K562 (cell line): ENCODE data around the gene CDR2L. TPM values are rescaled to one million over a fixed set of nuclear protein-coding genes. Genes with fewer than 3 reads are reported as not detected.

Experiments used
- CBFB ChIP-seq: sonication (generic); formaldehyde crosslinking; IDR thresholded peaks from 2 replicates; pipeline ENCODE4 v1.4.0; 2020; ENCODE audit warnings: mild to moderate bottlenecking, missing genetic modification reagents
- CBX8 ChIP-seq: fragments of 200-600 bp; sonication (generic); IDR thresholded peaks from 2 replicates; pipeline ENCODE4 v1.6.1; 2012; ENCODE audit warnings: borderline replicate concordance, mixed run types, low read depth, mild to moderate bottlenecking, moderate library complexity, mixed read lengths, low read length, control low read depth, inconsistent platforms; ENCODE audit not compliant: poor library complexity, severe bottlenecking; ENCODE audit errors: extremely low read depth
- CTCFL ChIP-seq: IDR thresholded peaks from 2 replicates; pipeline ENCODE4 v1.6.1; 2011; ENCODE audit warnings: borderline replicate concordance, low read depth, mild to moderate bottlenecking, moderate library complexity, low read length; ENCODE audit not compliant: insufficient read depth, poor library complexity, severe bottlenecking
- FOXP1 ChIP-seq: sonication (generic); formaldehyde crosslinking; IDR thresholded peaks from 2 replicates; pipeline ENCODE4 v1.8.0; 2022; ENCODE audit warnings: mild to moderate bottlenecking, missing genetic modification reagents
- FOXP4 ChIP-seq: sonication (generic); formaldehyde crosslinking; IDR thresholded peaks from 2 replicates; pipeline ENCODE4 v1.8.0; 2022; ENCODE audit warnings: mild to moderate bottlenecking, missing genetic modification reagents, borderline replicate concordance
- KAT8 ChIP-seq: fragments of 450-650 bp; IDR thresholded peaks from 2 replicates; pipeline ENCODE4 v1.6.1; 2016; ENCODE audit warnings: low read depth, mild to moderate bottlenecking
- NUFIP1 ChIP-seq: fragments of 450-650 bp; IDR thresholded peaks from 2 replicates; pipeline ENCODE4 v1.6.1; 2018; ENCODE audit not compliant: partially characterized antibody
- RB1 ChIP-seq: fragments of 450-650 bp; IDR thresholded peaks from 2 replicates; pipeline ENCODE4 v1.6.1; 2017; ENCODE audit warnings: low read depth, mild to moderate bottlenecking
- RBM15 ChIP-seq: fragments of 200-400 bp; formaldehyde crosslinking; IDR thresholded peaks from 2 replicates; pipeline ENCODE4 v1.6.1; 2018; ENCODE audit warnings: mild to moderate bottlenecking, low read length, moderate library complexity; ENCODE audit not compliant: insufficient read depth
- RBM22 ChIP-seq: fragments of 200-400 bp; formaldehyde crosslinking; IDR thresholded peaks from 2 replicates; pipeline ENCODE4 v1.6.1; 2018; ENCODE audit warnings: low read length, low read depth; ENCODE audit not compliant: poor library complexity, severe bottlenecking
- SNAPC5 ChIP-seq: fragments of 250-450 bp; sonication (Bioruptor Pico); IDR thresholded peaks from 2 replicates; pipeline ENCODE4 v1.8.0; 2021; ENCODE audit warnings: moderate library complexity, mild to moderate bottlenecking, inconsistent platforms
- SPI1 ChIP-seq: IDR thresholded peaks from 2 replicates; pipeline ENCODE4 v1.6.1; 2011; ENCODE audit warnings: low read depth, low read length, control low read depth, borderline replicate concordance
- TAF9B ChIP-seq: fragments of 450-650 bp; IDR thresholded peaks from 2 replicates; pipeline ENCODE4 v1.6.1; 2018; ENCODE audit warnings: mild to moderate bottlenecking; ENCODE audit not compliant: partially characterized antibody
- TSHZ1 ChIP-seq: fragments of 250-450 bp; sonication (Bioruptor Pico); IDR thresholded peaks from 2 replicates; pipeline ENCODE4 v1.4.0; 2020; ENCODE audit warnings: mild to moderate bottlenecking, moderate library complexity
- XRCC5 ChIP-seq: fragments of 200-400 bp; formaldehyde crosslinking; IDR thresholded peaks from 2 replicates; pipeline ENCODE4 v1.6.1; 2017; ENCODE audit warnings: low read depth, mild to moderate bottlenecking, low read length
- ZNF224 ChIP-seq: sonication (generic); formaldehyde crosslinking; IDR thresholded peaks from 2 replicates; pipeline ENCODE4 v1.8.0; 2022; ENCODE audit warnings: mild to moderate bottlenecking, missing genetic modification reagents
- ZNF239 ChIP-seq: fragments of 250-450 bp; sonication (Bioruptor Pico); IDR thresholded peaks from 2 replicates; pipeline ENCODE4 v1.4.0; 2020; ENCODE audit warnings: mild to moderate bottlenecking
- polyA plus RNA-seq, 8 experiments: library from polyadenylated mRNA; depleted of rRNA in 4 of 8; stranded (reverse) in 5 of 8; unstranded in 3 of 8; fragments of >200 nt; fragmentation: Nextera tagmentation in 2 of 8; fragmentation: Illumina TruSeq in 1 of 8; extraction: Ambion mirVana in 2 of 8; extraction: Trizol in 1 of 8; gene quantifications; 2 replicates each; pipeline versions ENCODE4 v1.2.1 to v1.2.3, GENCODE V29; 2011 to 2014; ENCODE audit warnings: inconsistent platforms in 1 of 8, missing spikeins in 1 of 8
- total RNA-seq, 7 experiments: library from RNA; depleted of rRNA in 6 of 7; stranded (reverse); fragments of >200 nt in 6 of 7; fragmentation: Illumina TruSeq in 2 of 7; extraction: Trizol in 2 of 7; gene quantifications; 2 replicates each; pipeline versions ENCODE4 v1.2.1 to v1.2.3, GENCODE V29; 2011 to 2021; ENCODE audit warnings: low replicate concordance in 1 of 7

Gene CDR2L
- total and polyA plus RNA-seq, 9 of the 15 experiments (the other 6 are each of a cell fraction or from before 2014, with no cell fraction given): 2.7 to 16.0 (median 7.3) TPM

GRCh38 chr17:74981979-74982662, 5.3 kb upstream of the CDR2L start (continued):
- TF ChIP-seq FOXP4 (CRISPR knock-in tag) (no peak), SPI1 (peak; percentile 43; the same call in 1 of the 2 replicates), CBFB (CRISPR knock-in tag) (peak; percentile 94), RBM15 (no peak), CBX8 (no peak), NUFIP1 (no peak), TAF9B (peak; percentile 57), CTCFL (peak; percentile 34), SNAPC5 (no peak), TSHZ1 (CRISPR knock-in tag) (no peak), RB1 (peak; percentile 74; the same call in 1 of the 2 replicates), RBM22 (no peak), XRCC5 (no peak), ZNF224 (peak; percentile 25; the same call in 1 of the 2 replicates), KAT8 (no peak), ZNF239 (CRISPR knock-in tag) (no peak), FOXP1 (no peak; the same call in 1 of the 2 replicates)
